Measurements from ENCODE around the gene TRPV6.

The TRPV6 gene

GRCh38 chr7:142855114-142855743 lies 30.3 kb downstream of the TRPV6 start:
- DNase-seq, result peak in 1 of 51 donors; percentile 53

- peak in 36 of 51 donors; percentile 26 to 77 (median 58) for DNase-seq
Measured at GRCh38 chr7:142854372-142855113, 31.0 kb downstream of the TRPV6 start, which contains the start of gene EPHB6. EPHB6 (plus strand) TSS chr7:142855076; CDS start chr7:142863228, 8,152 bp downstream.

- peak in 41 of 51 donors; percentile 10 to 88 (median 54) for DNase-seq
Measured at GRCh38 chr7:142853739-142854371, 31.7 kb downstream of the TRPV6 start.

- DNase-seq, result no peak
Measured at GRCh38 chr7:142851919-142852318, 33.6 kb downstream of the TRPV6 start.

GRCh38 chr7:142851269-142851668 lies 34.3 kb downstream of the TRPV6 start:
- DNase-seq, result no peak

- no peak for DNase-seq
Measured at GRCh38 chr7:142847353-142847752, 38.2 kb downstream of the TRPV6 start.

- DNase-seq, result no peak
Measured at GRCh38 chr7:142842251-142842766, 43.2 kb downstream of the TRPV6 start.

- no peak for DNase-seq
Measured at GRCh38 chr7:142838461-142839213, 46.9 kb downstream of the TRPV6 start.

GRCh38 chr7:142836426-142836825 lies 49.1 kb downstream of the TRPV6 start:
- DNase-seq, result no peak

GRCh38 chr7:142835487-142835886 lies 50.1 kb downstream of the TRPV6 start:
- DNase-seq, result no peak

GRCh38 chr7:142833174-142834048 lies 52.1 kb downstream of the TRPV6 start:
- DNase-seq, result no peak

- no peak for DNase-seq
Measured at GRCh38 chr7:142832417-142832816, 53.1 kb downstream of the TRPV6 start.

GRCh38 chr7:142827951-142828500 lies 57.5 kb downstream of the TRPV6 start:
- DNase-seq, result no peak

- DNase-seq, result no peak
Measured at GRCh38 chr7:142822714-142823113, 62.8 kb downstream of the TRPV6 start.

All from hypothalamus (tissue), 51 donors.